Measurements from ENCODE around the gene NEURL1. TPM values are rescaled to one million over a fixed set of nuclear protein-coding genes. Genes with fewer than 3 reads are reported as not detected.

Gene NEURL1
- total RNA-seq, 1 experiment from 2014 or later = 0.84 TPM

DNA sequence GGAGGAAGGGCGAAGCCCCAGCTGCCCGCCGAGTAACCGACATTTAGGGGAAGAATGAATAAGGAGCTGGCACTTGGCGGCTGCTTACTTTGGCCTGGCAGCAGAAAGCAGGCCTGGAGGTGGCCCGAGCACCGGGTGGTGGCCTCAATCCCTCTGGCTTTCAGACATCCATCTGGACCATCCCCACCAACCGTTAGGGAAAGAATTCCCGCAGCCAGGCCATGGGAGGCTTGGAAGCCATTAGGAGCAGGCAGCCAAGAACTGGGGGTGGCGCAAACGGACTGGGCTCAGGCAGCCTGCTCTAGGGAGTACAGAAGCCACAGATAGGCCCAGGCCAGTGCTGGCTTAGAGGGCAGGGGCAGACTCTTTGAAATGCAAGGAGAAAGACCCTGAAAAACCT is 132.7 kb downstream of the NEURL1 start:
- H3K4me3 ChIP-seq (ENCODE audit: low read depth, low read length) = no peak overlapping the region
- Mint-ChIP-seq H3K4me1 (ENCODE audit: low read depth, unreplicated experiment) (no peaks in the 10 kb centered on the region), H3K36me3 (ENCODE audit: insufficient read depth, unreplicated experiment) (peaks cover 5% of the 10 kb centered on the region), H3K27me3 (ENCODE audit: insufficient read depth, unreplicated experiment) (no peaks in the 10 kb centered on the region), H3K9me3 (ENCODE audit: unreplicated experiment) (no peaks in the 10 kb centered on the region), H3K27ac (ENCODE audit: unreplicated experiment) (no peak overlapping the region), H3K4me3 (ENCODE audit: unreplicated experiment) (no peak overlapping the region)
- H3K9me3 ChIP-seq = no peaks in the 10 kb centered on the region
- no peak for DNase-seq
- CTCF ChIA-PET = no interaction called here
- intact Hi-C loops (cut with micrococcal nuclease; ENCODE audit: unreplicated experiment) = no loop called here
- POLR2A ChIA-PET = no interaction called here
- H3K36me3 ChIP-seq (ENCODE audit: control insufficient read depth, insufficient read depth, low read length) = no peaks in the 10 kb centered on the region
- H3K4me1 ChIP-seq = no peaks in the 10 kb centered on the region
- no peaks in the 10 kb centered on the region for H3K27me3 ChIP-seq (replicated peaks; ENCODE audit: control insufficient read depth, insufficient read depth, low read length)
- no TSS peak for BruUV-seq (replicated peaks)
- no peak for TF ChIP-seq CTCF (IDR thresholded peaks at IDR 0.05; ENCODE audit: insufficient read depth in 1 of 2, low read depth in 1 of 2, low read length in 1 of 2, severe bottlenecking in 1 of 2, unreplicated experiment in 1 of 2)

DNA sequence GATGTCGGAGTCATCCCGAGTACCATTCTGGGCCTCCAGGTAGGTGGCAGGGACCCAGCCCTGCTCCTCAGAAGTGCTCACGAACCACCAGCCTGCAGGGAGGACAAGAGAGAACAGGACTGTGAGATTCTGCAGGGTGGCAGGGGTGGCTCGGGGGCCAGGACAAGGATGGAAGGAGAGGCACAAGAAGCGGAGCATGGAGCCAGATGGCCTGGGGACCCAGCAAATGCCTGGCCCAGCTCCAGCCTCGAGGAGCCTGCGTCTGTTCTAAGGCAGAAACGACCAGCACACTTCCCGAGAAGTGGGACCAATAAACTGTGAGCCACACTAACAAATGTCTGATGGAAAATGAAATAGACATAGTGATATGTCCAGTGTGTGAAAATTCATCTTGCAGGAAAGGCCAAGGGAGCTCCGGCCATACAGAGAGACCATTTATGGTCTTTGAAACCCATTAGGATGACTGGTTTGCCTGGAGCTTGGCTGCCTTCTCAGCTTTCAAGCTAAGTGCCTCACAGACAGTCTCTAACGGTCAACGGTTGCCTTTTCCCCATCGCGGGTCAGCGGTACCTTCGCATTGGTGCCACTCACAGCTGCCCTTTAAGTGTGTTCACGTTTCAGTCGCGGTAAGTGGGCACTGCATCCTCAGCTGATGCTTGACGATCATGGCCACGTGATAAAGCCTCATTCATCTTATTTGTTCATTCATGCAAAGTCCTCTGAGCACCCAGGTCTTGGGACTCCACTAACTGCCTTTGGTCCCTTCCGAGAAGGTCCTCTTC is 133.8 kb downstream of the NEURL1 start:
- TF ChIP-seq CTCF (IDR thresholded peaks at IDR 0.05; ENCODE audit: insufficient read depth in 1 of 2, low read depth in 1 of 2, low read length in 1 of 2, severe bottlenecking in 1 of 2, unreplicated experiment in 1 of 2) = no peak
- CTCF ChIA-PET = interaction anchor here (1.1 kb wide), 1 partner anchor 59 kb away, joined by 4 read pairs; no protein-coding TSS in a partner anchor
- no peak overlapping the region for H3K4me3 Mint-ChIP-seq (ENCODE audit: unreplicated experiment)
- no peaks in the 10 kb centered on the region for H3K4me1 ChIP-seq
- H3K9me3 Mint-ChIP-seq (ENCODE audit: unreplicated experiment) = no peaks in the 10 kb centered on the region
- H3K36me3 Mint-ChIP-seq (ENCODE audit: insufficient read depth, unreplicated experiment) = peaks cover 5% of the 10 kb centered on the region
- no TSS peak for BruUV-seq (replicated peaks)
- no peaks in the 10 kb centered on the region for H3K4me1 Mint-ChIP-seq (ENCODE audit: low read depth, unreplicated experiment)
- no peaks in the 10 kb centered on the region for H3K36me3 ChIP-seq (ENCODE audit: control insufficient read depth, insufficient read depth, low read length)
- POLR2A ChIA-PET = no interaction called here
- no peak overlapping the region for H3K27ac Mint-ChIP-seq (ENCODE audit: unreplicated experiment)
- H3K27me3 Mint-ChIP-seq (ENCODE audit: insufficient read depth, unreplicated experiment) = no peaks in the 10 kb centered on the region
- intact Hi-C loops (cut with micrococcal nuclease; ENCODE audit: unreplicated experiment) = no loop called here
- no peak overlapping the region for H3K4me3 ChIP-seq (ENCODE audit: low read depth, low read length)
- no peaks in the 10 kb centered on the region for H3K27me3 ChIP-seq (replicated peaks; ENCODE audit: control insufficient read depth, insufficient read depth, low read length)
- no peak for DNase-seq
- H3K9me3 ChIP-seq = no peaks in the 10 kb centered on the region

DNA sequence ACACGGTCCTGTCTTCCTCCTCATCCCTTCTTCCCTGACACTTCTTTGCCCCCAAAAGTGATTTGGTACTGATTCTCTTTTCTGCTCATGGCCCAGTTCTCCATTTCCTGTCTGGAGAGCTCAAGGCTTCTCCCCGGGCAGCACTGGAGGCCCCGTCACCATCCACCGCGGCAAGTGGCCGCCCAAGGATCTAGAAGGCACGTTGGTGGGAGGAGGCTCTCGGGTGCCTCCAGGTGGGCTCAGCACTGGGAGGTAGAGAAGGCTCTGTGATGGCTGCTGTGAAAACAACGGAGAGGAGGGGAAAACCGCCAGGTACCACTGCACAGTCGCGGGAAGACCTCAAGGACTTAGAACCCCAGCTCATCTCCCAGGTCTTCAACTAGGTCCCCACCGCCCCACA is 134.4 kb downstream of the NEURL1 start:
- no peaks in the 10 kb centered on the region for H3K4me1 ChIP-seq
- CTCF ChIA-PET = interaction anchor here (1.1 kb wide), 1 partner anchor 58 kb away, joined by 4 read pairs; no protein-coding TSS in a partner anchor
- no peaks in the 10 kb centered on the region for H3K27me3 Mint-ChIP-seq (ENCODE audit: insufficient read depth, unreplicated experiment)

More for the DNA sequence above, 134.4 kb downstream of the NEURL1 start:
- Histone ChIP-seq H3K27me3 (replicated peaks; ENCODE audit: control insufficient read depth, insufficient read depth, low read length) (no peaks in the 10 kb centered on the region), H3K36me3 (ENCODE audit: control insufficient read depth, insufficient read depth, low read length) (no peaks in the 10 kb centered on the region), H3K4me3 (ENCODE audit: low read depth, low read length) (no peak overlapping the region), H3K9me3 (no peaks in the 10 kb centered on the region)
- H3K36me3 Mint-ChIP-seq (ENCODE audit: insufficient read depth, unreplicated experiment) = peaks cover 5% of the 10 kb centered on the region
- DNase-seq = no peak
- no peak overlapping the region for H3K4me3 Mint-ChIP-seq (ENCODE audit: unreplicated experiment)
- intact Hi-C loops (cut with micrococcal nuclease; ENCODE audit: unreplicated experiment) = no loop called here
- H3K9me3 Mint-ChIP-seq (ENCODE audit: unreplicated experiment) = no peaks in the 10 kb centered on the region
- BruUV-seq (replicated peaks) = no TSS peak
- no peaks in the 10 kb centered on the region for H3K4me1 Mint-ChIP-seq (ENCODE audit: low read depth, unreplicated experiment)
- TF ChIP-seq CTCF (IDR thresholded peaks at IDR 0.05; ENCODE audit: insufficient read depth in 1 of 2, low read depth in 1 of 2, low read length in 1 of 2, severe bottlenecking in 1 of 2, unreplicated experiment in 1 of 2) = no peak
- POLR2A ChIA-PET = no interaction called here
- no peak overlapping the region for H3K27ac Mint-ChIP-seq (ENCODE audit: unreplicated experiment)

All from Caco-2 (cell line).